ENCODE results near the gene KRT10. TPM values are rescaled to one million over a fixed set of nuclear protein-coding genes. Genes with fewer than 3 reads are reported as not detected.
"Not testable (repeated sequence)": the region's sequence is repeated elsewhere in the genome, so short reads cannot be mapped to it uniquely, and the experiment has no call there.

Gene KRT10
- total RNA-seq, 1 donor from 2014 or later, result 4.9 TPM

DNA sequence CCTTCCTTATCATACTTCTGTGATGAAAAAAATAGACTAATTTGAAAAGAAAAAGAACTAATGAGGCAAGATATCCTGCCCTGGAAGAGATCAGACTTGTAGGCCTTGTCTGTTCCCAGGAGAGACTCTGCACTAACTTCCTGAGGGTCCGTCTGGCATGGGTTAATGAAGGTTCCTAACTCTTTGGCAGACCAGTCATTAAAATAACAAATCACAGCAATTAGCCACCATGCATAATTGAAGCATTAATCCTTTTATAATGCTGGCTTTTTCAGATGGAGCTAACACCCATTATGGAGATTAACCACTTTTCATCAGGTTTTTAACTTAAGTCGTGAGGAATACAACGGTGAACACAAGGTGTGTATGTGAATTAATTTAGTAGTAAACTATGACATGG is 10.4 kb upstream of the KRT10 start:
- DNase-seq, result no peak

- DNase-seq, result no peak
Measured at GRCh38 chr17:40830085-40830776, 7.8 kb upstream of the KRT10 start.

- no peak for DNase-seq
Measured at GRCh38 chr17:40828454-40829044, 6.1 kb upstream of the KRT10 start.

DNA sequence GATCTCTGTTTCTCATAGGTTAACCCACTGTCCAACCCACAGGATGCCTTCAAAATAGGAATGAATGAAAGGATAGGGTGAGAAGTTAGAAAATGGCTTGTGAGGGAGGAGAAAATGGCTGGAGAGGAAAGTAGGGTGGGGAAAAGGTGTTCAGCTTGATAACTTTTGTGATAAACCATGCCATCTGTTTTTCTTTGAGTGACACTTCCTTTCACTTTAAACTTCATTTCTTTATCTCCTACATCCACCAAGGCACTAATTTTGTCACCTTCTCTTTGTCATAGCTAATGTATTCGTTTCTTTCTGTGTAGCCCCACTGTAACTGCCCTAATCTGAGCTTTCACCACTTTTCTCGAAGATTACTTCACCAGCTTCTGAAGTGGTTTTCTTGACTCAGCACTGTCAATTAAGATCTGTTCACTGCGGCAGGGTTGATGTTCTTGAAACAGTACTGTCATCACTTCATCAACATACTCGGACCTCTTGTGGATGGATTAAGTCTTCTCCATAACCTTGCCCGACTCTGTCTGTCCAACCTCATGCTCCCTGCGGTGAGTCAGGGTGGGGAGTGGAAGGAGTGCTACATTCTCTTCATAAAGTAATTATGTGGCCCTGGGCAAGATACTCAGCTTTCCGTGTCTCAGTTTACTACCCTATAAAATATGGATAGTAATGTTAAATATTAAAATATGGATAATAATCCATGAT is 5.5 kb upstream of the KRT10 start:
- DNase-seq, result no peak

- no peak for DNase-seq
Measured at GRCh38 chr17:40825599-40825998, 3.2 kb upstream of the KRT10 start.

- no peak for DNase-seq
Measured at GRCh38 chr17:40824015-40824832, 1.8 kb upstream of the KRT10 start.

- no peak for DNase-seq
Measured at GRCh38 chr17:40821536-40821935, 878 bp downstream of the KRT10 start.

DNA sequence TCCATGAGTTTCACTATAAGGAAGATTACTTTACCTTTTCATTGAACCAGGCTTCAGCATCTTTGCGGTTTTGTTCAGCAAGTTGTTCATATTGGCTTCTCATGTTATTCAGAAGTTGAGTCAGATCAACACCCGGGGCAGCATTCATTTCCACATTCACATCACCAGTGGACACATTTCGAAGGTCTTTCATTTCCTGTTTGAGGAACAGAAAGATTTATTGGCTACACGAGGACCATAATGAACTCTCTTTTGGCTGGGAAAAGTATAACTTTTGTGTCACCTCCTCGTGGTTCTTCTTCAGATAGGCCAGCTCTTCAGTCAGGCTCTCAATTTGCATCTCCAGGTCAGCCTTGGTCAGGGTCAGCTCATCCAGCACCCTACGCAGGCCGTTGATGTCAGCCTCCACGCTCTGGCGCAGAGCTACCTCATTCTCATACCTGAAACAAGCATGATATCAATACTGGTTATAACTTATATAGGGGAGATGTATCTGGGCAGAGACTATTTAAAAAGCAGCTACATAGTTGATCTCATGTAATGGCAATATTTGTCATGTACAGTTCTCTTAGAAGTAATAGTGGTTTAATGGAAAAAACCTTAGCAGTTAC is 2.1 kb downstream of the KRT10 start:
- DNase-seq, result no peak

GRCh38 chr17:40819528-40820125 is 2.8 kb downstream of the KRT10 start:
- DNase-seq, result peak; percentile 60

GRCh38 chr17:40818733-40819527 is 3.5 kb downstream of the KRT10 start:
- peak; percentile 88 for DNase-seq

DNA sequence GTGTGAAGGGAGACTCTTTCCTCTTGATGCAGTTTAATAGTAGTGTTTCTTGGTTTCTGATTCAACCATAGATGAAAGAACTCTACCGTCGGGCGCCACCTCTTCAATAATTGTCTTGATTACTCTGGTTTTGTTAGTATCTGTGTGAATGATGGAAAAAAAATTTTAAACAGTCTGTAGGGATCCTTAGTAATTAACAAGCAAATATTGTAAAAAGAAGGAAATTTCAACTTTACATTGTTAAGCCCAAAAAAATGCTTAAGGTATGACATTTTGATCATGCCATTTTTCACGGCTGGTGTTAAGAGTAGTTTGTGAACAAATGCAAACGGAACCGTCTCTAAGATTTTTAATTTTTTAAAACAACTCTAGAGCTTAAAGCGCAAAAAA is 4.1 kb downstream of the KRT10 start:
- DNase-seq, result peak; percentile 6

- DNase-seq, result no peak
Measured at GRCh38 chr17:40817103-40817682, 5.2 kb downstream of the KRT10 start.

GRCh38 chr17:40816569-40816968 is 5.8 kb downstream of the KRT10 start:
- DNase-seq, result no peak

GRCh38 chr17:40815381-40815780 is 7.0 kb downstream of the KRT10 start:
- no peak for DNase-seq

GRCh38 chr17:40814657-40815056 is 7.8 kb downstream of the KRT10 start:
- DNase-seq, result not testable (repeated sequence)

DNA sequence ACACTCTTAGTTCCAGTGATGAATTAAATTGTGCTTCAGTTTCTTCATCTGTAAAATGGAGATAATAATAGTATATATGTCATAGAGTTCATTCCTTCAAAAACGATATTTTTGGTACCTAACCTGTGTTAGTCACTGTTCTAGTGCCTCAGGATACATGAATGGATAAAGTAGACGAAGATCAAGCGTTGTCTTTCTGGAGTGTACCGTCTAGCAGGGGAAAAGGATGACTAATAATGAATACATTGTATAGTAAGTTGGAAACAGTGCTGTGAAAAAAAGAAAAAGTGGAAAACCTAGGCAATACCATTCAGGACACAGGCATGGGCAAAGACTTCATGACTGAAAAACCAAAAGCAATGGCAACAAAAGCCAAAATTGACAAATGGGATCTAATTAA is 8.6 kb downstream of the KRT10 start:
- DNase-seq, result peak; percentile 33

DNA sequence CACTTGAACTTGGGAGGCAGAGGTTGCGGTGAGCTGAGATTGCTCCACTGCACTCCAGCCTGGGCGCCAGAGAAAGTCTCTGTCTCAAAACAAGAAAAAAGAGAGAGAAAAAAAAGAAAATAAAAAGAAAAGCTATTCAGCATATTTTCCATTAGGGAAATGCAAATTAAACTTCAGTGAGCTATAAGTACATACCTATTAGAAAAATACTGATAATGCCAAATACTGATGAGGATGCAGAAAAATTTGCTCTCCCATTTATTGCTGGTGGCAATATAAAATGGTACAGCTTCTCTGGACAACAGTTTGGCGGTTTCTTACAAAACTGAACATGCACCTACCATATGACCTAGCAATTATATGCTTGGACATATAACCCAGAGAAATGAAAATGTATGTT is 9.8 kb downstream of the KRT10 start:
- DNase-seq, result no peak

DNA sequence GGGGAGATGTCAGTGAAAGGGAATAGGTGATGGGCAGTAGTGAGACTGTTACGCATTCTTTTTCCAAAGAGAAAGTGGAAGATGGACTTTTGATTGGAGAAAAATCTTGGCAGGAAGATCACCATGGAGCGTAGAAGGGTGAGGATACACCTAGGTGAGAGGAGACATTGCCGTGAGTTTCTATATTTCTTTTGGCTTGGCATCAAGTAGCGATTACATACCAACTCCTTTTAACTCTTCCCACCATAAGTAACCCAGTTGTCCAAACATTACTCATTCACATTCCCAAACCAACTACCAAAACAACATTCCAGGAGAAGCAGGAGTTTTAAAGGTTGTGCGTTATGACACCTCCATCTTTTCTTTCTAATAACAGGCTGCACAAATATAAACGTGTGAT is 11.9 kb downstream of the KRT10 start:
- DNase-seq, result peak; percentile 58

DNA sequence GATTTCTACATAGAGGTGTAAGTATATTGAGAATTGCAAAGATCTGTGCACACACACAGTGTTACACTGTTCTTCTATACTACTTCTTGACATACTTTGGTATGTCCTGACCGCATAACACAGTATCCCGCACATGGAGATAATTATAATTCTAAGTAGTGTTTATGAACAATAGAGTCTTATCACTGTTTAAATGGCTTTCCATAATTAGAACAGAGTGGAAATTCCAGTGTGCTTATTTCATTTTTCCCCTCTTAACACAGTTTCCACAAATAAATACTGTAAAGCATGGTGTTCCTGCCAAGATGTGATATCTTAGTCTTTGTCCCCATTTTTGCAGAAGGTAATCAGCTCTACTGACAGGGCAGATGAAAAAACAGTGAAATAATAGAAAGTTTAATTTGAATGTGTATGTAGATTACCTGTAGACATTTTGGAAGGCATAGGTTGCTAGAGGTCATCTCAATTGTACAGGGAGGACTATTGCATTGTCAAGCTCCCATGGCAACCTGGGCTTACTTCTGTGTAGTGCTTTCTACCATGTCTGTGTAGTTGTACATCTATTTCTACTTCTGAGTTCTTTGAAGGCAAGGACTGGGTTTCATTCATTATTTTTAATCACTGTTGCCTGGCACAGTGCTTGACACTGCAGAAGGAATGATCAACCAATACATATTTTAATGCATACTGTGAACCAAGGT is 12.5 kb downstream of the KRT10 start:
- peak; percentile 64 for DNase-seq

DNA sequence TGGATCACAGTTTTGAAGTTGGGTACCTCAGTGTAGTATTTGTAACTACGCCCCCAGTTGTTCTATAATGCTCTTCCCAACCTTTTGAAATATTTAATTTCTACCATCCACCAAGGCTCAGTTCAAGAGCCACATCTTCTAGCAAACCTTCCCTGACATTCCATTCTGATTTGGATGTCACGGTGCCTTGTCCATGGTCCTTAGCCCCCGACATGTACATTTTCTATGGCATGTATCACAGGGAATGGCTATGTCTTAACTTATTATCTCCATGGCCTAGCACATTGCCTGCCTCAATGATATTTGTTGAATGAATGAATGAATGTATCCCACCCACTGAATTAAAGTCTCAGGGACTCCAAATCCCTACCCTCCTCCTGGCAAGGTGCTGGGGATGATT is 16.3 kb downstream of the KRT10 start:
- no peak for DNase-seq
